GM12878 (cell line): ENCODE measurements around the gene TSGA10. TPM values are rescaled to one million over a fixed set of nuclear protein-coding genes. Genes with fewer than 3 reads are reported as not detected.

Experiments used
- ATAC-seq: fragments of 200-7000 bp; cut with Tn5 transposase; 3 replicates; pipeline ENCODE4 v1.9.1; 2020; ENCODE audit warnings: mild to moderate bottlenecking, moderate library complexity
- BruUV-seq: library from RNA; stranded (reverse); fragments of 400-500 nt; replicated peaks from 2 replicates; lab custom pipeline; 2021; lab: Mats Ljungman, UMichigan
- CTCF ChIA-PET: fragments of 300-600 bp; sonication (Branson Sonifier 250); formaldehyde crosslinking; extraction: SDS; loops from one replicate; lab custom pipeline; 2021; ENCODE audit warnings: inconsistent platforms; lab: Yijun Ruan, JAX
- POLR2A ChIA-PET: fragments of 350-600 bp; formaldehyde crosslinking; extraction: SDS; loops from one replicate; lab custom pipeline; 2021; ENCODE audit warnings: inconsistent platforms; lab: Charles Lee
- RAD21 ChIA-PET: fragments of 300-600 bp; sonication (Branson Sonifier 250); formaldehyde crosslinking; loops from one replicate; lab custom pipeline; 2023; ENCODE audit warnings: antibody characterized with exemption; ENCODE audit not compliant: unreplicated experiment; lab: Charles Lee
- SMC1A ChIA-PET: fragments of 300-600 bp; sonication (Branson Sonifier 250); formaldehyde crosslinking; loops from one replicate; lab custom pipeline; 2023; ENCODE audit not compliant: unreplicated experiment, uncharacterized antibody; lab: Charles Lee
- DNase-seq: peaks from one replicate; pipeline ENCODE4 v3.0.0-alpha.2; 2011; ENCODE audit warnings: low read depth, low spot score
- FAIRE-seq: peaks from 3 replicates; lab custom pipeline; 2011; peaks lifted over from hg19 to GRCh38; lab: Jason Lieb, UNC
- H2AFZ ChIP-seq: 2 replicates; pipeline ENCODE4 v1.6.0; 2011; ENCODE audit warnings: low read depth, low read length, control low read depth; ENCODE audit not compliant: control insufficient read depth
- H3K27ac ChIP-seq: 2 replicates; pipeline ENCODE4 v1.5.1; 2011; ENCODE audit warnings: control low read depth; ENCODE audit not compliant: control insufficient read depth, insufficient read depth
- H3K27me3 ChIP-seq, 2 experiments: replicated peaks in 1 of 2; 2 replicates each; pipeline versions ENCODE4 v1.6.0 to v1.6.1; 2011; ENCODE audit warnings: low read length in 1 of 2; ENCODE audit not compliant: control insufficient read depth in 2 of 2, insufficient read depth in 2 of 2
- H3K36me3 ChIP-seq, 2 experiments: 2 replicates each; pipeline ENCODE4 v1.5.1; 2011; ENCODE audit warnings: low read length in 1 of 2; ENCODE audit not compliant: control insufficient read depth in 2 of 2, insufficient read depth in 2 of 2
- H3K4me1 ChIP-seq: 2 replicates; pipeline ENCODE4 v1.6.1; 2011; ENCODE audit warnings: mild to moderate bottlenecking, low read length, moderate library complexity, mixed read lengths; ENCODE audit not compliant: control insufficient read depth, insufficient read depth
- H3K4me2 ChIP-seq: 2 replicates; pipeline ENCODE4 v1.6.0; 2011; ENCODE audit warnings: control low read depth; ENCODE audit not compliant: control insufficient read depth, insufficient read depth
- H3K4me3 ChIP-seq: fragments of 200-600 bp; sonication (generic); 2 replicates; pipeline ENCODE4 v1.5.1; 2016
- H3K79me2 ChIP-seq: 2 replicates; pipeline ENCODE4 v1.6.0; 2011; ENCODE audit warnings: low read length; ENCODE audit not compliant: control insufficient read depth, insufficient read depth
- H3K9ac ChIP-seq: 2 replicates; pipeline ENCODE4 v1.8.0; 2011; ENCODE audit warnings: low read length, control low read depth, mixed read lengths; ENCODE audit not compliant: control insufficient read depth, insufficient read depth
- H3K9me3 ChIP-seq: replicated peaks from 3 replicates; pipeline ENCODE4 v1.5.1; 2011; ENCODE audit warnings: mild to moderate bottlenecking, low read length; ENCODE audit not compliant: control insufficient read depth, insufficient read depth
- H4K20me1 ChIP-seq: 2 replicates; pipeline ENCODE4 v1.6.0; 2011; ENCODE audit not compliant: control insufficient read depth, insufficient read depth
- CBX3 ChIP-seq: fragments of 200-600 bp; sonication (generic); IDR thresholded peaks from 2 replicates; pipeline ENCODE4 v1.6.1; 2016; ENCODE audit warnings: low read depth, borderline replicate concordance
- CHD4 ChIP-seq: fragments of 200-600 bp; sonication (generic); IDR thresholded peaks from 2 replicates; pipeline ENCODE4 v1.6.1; 2016; ENCODE audit warnings: mild to moderate bottlenecking
- HDAC2 ChIP-seq: fragments of 200-600 bp; sonication (generic); IDR thresholded peaks from 2 replicates; pipeline ENCODE4 v1.6.1; 2017
- MEF2A ChIP-seq: IDR thresholded peaks from 2 replicates; pipeline ENCODE4 v1.6.1; 2011; ENCODE audit warnings: low read depth, mild to moderate bottlenecking, low read length, moderate library complexity; ENCODE audit not compliant: insufficient read depth
- NFIC ChIP-seq: IDR thresholded peaks from 2 replicates; pipeline ENCODE4 v1.6.1; 2012; ENCODE audit warnings: low read depth, mild to moderate bottlenecking, inconsistent platforms, low read length, moderate library complexity
- NFYB ChIP-seq: IDR thresholded peaks from 2 replicates; pipeline ENCODE4 v1.6.1; 2011; ENCODE audit warnings: low read depth, mild to moderate bottlenecking, low read length, improper control_type of control experiment, moderate library complexity; ENCODE audit not compliant: insufficient read depth
- NRF1 ChIP-seq: conservative IDR thresholded peaks from 2 replicates; pipeline ENCODE4 v1.6.1; 2011; ENCODE audit warnings: mild to moderate bottlenecking, low read depth, low read length, improper control_type of control experiment
- RAD51 ChIP-seq: fragments of 450-650 bp; IDR thresholded peaks from 2 replicates; pipeline ENCODE4 v1.6.1; 2016; ENCODE audit warnings: moderate library complexity, mild to moderate bottlenecking, inconsistent platforms
- RBBP5 ChIP-seq: fragments of 200-600 bp; sonication (generic); conservative IDR thresholded peaks from 2 replicates; pipeline ENCODE4 v1.6.1; 2016
- RCOR1 ChIP-seq: conservative IDR thresholded peaks from 2 replicates; pipeline ENCODE4 v1.6.1; 2012; ENCODE audit warnings: low read depth, low read length, improper control_type of control experiment
- ZNF207 ChIP-seq: fragments of 450-650 bp; IDR thresholded peaks from 2 replicates; pipeline ENCODE4 v1.6.1; 2014; ENCODE audit warnings: antibody characterized with exemption, mild to moderate bottlenecking, borderline replicate concordance
- WGBS: methylation state at CpG from one replicate; pipeline ENCODE4 v1.1.6; 2016; ENCODE audit warnings: low lambda C conversion rate; ENCODE audit not compliant: insufficient replicate concordance, insufficient coverage; ENCODE audit errors: missing lambda C conversion rate; 5-methylcytosine and 5-hydroxymethylcytosine counted together
- in situ Hi-C: fragments of 300-500 bp; cut with MboI; formaldehyde crosslinking; loops from 9 replicates; pipeline ENCODE4 v1.14.3; 2018; ENCODE audit warnings: mixed read lengths
- intact Hi-C: fragments of 100-400 bp; cut with micrococcal nuclease; formaldehyde crosslinking; loops from one replicate; pipeline ENCODE4 v1.14.2; 2022; ENCODE audit not compliant: unreplicated experiment
- polyA plus RNA-seq, 11 experiments: library from polyadenylated mRNA; depleted of rRNA in 4 of 11; unstranded in 6 of 11; stranded (reverse) in 5 of 11; fragments of >200 nt; fragmentation: Nextera tagmentation in 4 of 11; fragmentation: Illumina TruSeq in 1 of 11; extraction: Ambion mirVana in 4 of 11; extraction: Trizol in 1 of 11; gene quantifications; 1 replicate in 1 of 11; 2 replicates in 10 of 11; pipeline versions ENCODE4 v1.2.1 to v1.2.3, GENCODE V29; 2011 to 2016; ENCODE audit warnings: inconsistent platforms in 2 of 11, missing spikeins in 2 of 11, low read depth in 1 of 11
- total RNA-seq, 4 experiments: library from RNA; depleted of rRNA in 3 of 4; stranded (reverse); fragments of >200 nt in 3 of 4; fragmentation: Illumina TruSeq in 1 of 4; extraction: Trizol in 1 of 4; gene quantifications; 2 replicates each; pipeline versions ENCODE4 v1.2.1 to v1.2.3, GENCODE V29; 2013 to 2021
- TF ChIP-seq, protein P1 (sequence below): fragments of 450-650 bp; IDR thresholded peaks from 2 replicates; pipeline ENCODE4 v1.6.1; 2017; ENCODE audit warnings: antibody characterized with exemption, mild to moderate bottlenecking, moderate library complexity
- TF ChIP-seq, protein P2 (sequence below): IDR thresholded peaks from 2 replicates; pipeline ENCODE4 v1.6.1; 2011; ENCODE audit warnings: mild to moderate bottlenecking, low read depth, low read length, moderate library complexity; ENCODE audit not compliant: insufficient replicate concordance
- TF ChIP-seq, protein P3 (sequence below): fragments of 450-650 bp; formaldehyde crosslinking; IDR thresholded peaks from 2 replicates; pipeline ENCODE4 v1.5.0; 2022; ENCODE audit warnings: mild to moderate bottlenecking, missing genetic modification characterization

The TSGA10 gene
- total and polyA plus RNA-seq, 10 of the 15 experiments (the other 5 are each of a cell fraction or from before 2014, with no cell fraction given) = 5.3 to 13.5 (median 8.6) TPM

DNA sequence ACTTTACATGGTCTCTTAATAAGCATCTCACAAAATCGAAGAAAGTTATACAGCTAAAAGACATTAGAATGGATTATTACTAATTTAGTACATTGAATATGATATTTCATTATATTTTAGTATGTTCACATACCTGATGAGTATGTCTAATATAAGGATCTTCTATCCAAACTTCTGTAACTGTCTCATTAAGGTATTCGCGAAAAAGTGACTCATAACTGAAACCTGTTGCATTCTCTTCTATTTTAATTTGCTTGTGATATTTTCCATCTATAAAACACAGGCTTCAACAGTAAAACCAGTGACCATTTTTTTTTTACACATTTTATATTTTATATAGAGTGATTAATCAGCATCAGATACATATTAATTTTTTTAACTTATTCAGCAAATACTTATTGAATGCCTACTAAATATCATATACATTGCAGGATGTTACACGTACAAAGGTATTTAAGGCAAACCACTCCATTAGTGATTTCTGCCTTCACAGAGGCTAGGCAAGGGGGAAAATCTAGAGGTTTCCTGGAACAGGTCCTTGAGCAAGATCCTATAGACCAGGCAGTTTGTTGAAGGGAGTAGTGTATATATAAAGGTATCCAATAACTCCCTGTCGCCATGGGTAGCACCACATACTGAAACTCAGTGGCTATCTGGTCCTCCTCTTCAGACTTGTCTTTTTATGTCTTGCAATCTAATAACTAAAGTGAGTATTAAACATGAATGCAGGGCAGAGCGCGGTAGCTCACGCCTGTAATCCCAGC lies 16.8 kb upstream of the TSGA10 start:
- no peak overlapping the region for H3K4me2 ChIP-seq
- H3K4me3 ChIP-seq = no peak overlapping the region
- 98% methylated on average over 8 of the region's 8 CpGs for WGBS
- no peak for DNase-seq
- H3K4me1 ChIP-seq = no peaks in the 10 kb centered on the region
- FAIRE-seq = no peak
- CTCF ChIA-PET = interaction anchor here (0.6 to 1.2 kb wide), 3 partner anchors 13 kb away, joined by 3 read pairs; no protein-coding TSS in a partner anchor
- no peak overlapping the region for H3K9ac ChIP-seq
- H3K9me3 ChIP-seq = no peaks in the 10 kb centered on the region
- no peak overlapping the region for H3K27ac ChIP-seq
- SMC1A ChIA-PET = interaction anchor here (0.6 kb wide), 1 partner anchor 108 kb away, joined by 3 read pairs; no protein-coding TSS in a partner anchor
- no peaks in the 10 kb centered on the region for H4K20me1 ChIP-seq
- H3K79me2 ChIP-seq = no peaks in the 10 kb centered on the region; the same call in 1 of the 2 replicates
- H3K27me3 ChIP-seq = no peaks in the 10 kb centered on the region
- ATAC-seq = no peak
- BruUV-seq = no TSS peak
- intact Hi-C loops (no loop called here), in situ Hi-C loops (no loop called here)
- H2AFZ ChIP-seq = no peak overlapping the region
- RAD21 ChIA-PET = no interaction called here
- POLR2A ChIA-PET = interaction anchor here (0.6 kb wide), 1 partner anchor 9 kb away, joined by 3 read pairs; no protein-coding TSS in a partner anchor
- peaks cover 0 to 25% of the 10 kb centered on the region in 2 experiments; a peak in 2 of 4 replicates for H3K36me3 ChIP-seq
- TF ChIP-seq, protein P1, sequence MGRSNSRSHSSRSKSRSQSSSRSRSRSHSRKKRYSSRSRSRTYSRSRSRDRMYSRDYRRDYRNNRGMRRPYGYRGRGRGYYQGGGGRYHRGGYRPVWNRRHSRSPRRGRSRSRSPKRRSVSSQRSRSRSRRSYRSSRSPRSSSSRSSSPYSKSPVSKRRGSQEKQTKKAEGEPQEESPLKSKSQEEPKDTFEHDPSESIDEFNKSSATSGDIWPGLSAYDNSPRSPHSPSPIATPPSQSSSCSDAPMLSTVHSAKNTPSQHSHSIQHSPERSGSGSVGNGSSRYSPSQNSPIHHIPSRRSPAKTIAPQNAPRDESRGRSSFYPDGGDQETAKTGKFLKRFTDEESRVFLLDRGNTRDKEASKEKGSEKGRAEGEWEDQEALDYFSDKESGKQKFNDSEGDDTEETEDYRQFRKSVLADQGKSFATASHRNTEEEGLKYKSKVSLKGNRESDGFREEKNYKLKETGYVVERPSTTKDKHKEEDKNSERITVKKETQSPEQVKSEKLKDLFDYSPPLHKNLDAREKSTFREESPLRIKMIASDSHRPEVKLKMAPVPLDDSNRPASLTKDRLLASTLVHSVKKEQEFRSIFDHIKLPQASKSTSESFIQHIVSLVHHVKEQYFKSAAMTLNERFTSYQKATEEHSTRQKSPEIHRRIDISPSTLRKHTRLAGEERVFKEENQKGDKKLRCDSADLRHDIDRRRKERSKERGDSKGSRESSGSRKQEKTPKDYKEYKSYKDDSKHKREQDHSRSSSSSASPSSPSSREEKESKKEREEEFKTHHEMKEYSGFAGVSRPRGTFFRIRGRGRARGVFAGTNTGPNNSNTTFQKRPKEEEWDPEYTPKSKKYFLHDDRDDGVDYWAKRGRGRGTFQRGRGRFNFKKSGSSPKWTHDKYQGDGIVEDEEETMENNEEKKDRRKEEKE = no peak
- TF ChIP-seq ZNF207 (no peak), NFIC (no peak), CHD4 (no peak), HDAC2 (no peak), CBX3 (no peak), RCOR1 (no peak), NRF1 (no peak), RBBP5 (no peak), RAD51 (no peak), NFYB (no peak), MEF2A (no peak)
- TF ChIP-seq, protein P2, sequence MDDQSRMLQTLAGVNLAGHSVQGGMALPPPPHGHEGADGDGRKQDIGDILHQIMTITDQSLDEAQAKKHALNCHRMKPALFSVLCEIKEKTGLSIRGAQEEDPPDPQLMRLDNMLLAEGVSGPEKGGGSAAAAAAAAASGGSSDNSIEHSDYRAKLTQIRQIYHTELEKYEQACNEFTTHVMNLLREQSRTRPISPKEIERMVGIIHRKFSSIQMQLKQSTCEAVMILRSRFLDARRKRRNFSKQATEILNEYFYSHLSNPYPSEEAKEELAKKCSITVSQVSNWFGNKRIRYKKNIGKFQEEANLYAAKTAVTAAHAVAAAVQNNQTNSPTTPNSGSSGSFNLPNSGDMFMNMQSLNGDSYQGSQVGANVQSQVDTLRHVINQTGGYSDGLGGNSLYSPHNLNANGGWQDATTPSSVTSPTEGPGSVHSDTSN = no peak
- TF ChIP-seq, protein P3, sequence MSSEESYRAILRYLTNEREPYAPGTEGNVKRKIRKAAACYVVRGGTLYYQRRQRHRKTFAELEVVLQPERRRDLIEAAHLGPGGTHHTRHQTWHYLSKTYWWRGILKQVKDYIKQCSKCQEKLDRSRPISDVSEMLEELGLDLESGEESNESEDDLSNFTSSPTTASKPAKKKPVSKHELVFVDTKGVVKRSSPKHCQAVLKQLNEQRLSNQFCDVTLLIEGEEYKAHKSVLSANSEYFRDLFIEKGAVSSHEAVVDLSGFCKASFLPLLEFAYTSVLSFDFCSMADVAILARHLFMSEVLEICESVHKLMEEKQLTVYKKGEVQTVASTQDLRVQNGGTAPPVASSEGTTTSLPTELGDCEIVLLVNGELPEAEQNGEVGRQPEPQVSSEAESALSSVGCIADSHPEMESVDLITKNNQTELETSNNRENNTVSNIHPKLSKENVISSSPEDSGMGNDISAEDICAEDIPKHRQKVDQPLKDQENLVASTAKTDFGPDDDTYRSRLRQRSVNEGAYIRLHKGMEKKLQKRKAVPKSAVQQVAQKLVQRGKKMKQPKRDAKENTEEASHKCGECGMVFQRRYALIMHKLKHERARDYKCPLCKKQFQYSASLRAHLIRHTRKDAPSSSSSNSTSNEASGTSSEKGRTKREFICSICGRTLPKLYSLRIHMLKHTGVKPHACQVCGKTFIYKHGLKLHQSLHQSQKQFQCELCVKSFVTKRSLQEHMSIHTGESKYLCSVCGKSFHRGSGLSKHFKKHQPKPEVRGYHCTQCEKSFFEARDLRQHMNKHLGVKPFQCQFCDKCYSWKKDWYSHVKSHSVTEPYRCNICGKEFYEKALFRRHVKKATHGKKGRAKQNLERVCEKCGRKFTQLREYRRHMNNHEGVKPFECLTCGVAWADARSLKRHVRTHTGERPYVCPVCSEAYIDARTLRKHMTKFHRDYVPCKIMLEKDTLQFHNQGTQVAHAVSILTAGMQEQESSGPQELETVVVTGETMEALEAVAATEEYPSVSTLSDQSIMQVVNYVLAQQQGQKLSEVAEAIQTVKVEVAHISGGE (CRISPR knock-in tag) = no peak
